HepG2 (cell line): ENCODE data around the gene DCPS. TPM values are rescaled to one million over a fixed set of nuclear protein-coding genes. Genes with fewer than 3 reads are reported as not detected.

Experiments
- ATAC-seq: fragments of 200-7000 bp; cut with Tn5 transposase; 3 replicates; pipeline ENCODE4 v1.9.1; 2020; ENCODE audit warnings: mild to moderate bottlenecking, moderate library complexity
- BruUV-seq: library from RNA; stranded (reverse); fragments of 400-500 nt; replicated peaks from 2 replicates; lab custom pipeline; 2021; lab: Mats Ljungman, UMichigan
- CTCF ChIA-PET: fragments of 300-600 bp; formaldehyde crosslinking; extraction: SDS; loops from one replicate; lab custom pipeline; 2021; ENCODE audit warnings: low total read pairs, inconsistent platforms, low intra/inter-chr PET ratio; lab: Yijun Ruan, JAX
- POLR2A ChIA-PET: fragments of 350-600 bp; sonication (Branson Sonifier 250); formaldehyde crosslinking; loops from one replicate; lab custom pipeline; 2020; ENCODE audit warnings: antibody characterized with exemption, inconsistent platforms; lab: Yijun Ruan, JAX
- DNase-seq: peaks from one replicate; pipeline ENCODE4 v3.0.0-alpha.2; 2015; ENCODE audit warnings: low spot score
- FAIRE-seq: peaks from 3 replicates; lab custom pipeline; 2011; peaks lifted over from hg19 to GRCh38; lab: Jason Lieb, UNC
- H2AFZ ChIP-seq: one replicate; pipeline ENCODE4 v1.6.1; 2011; ENCODE audit warnings: low read length, inconsistent platforms
- H3K27ac ChIP-seq: fragments of 300-600 bp; 3 replicates; pipeline ENCODE4 v1.8.0; 2011; ENCODE audit warnings: mixed run types, mild to moderate bottlenecking, mixed read lengths, low read length, inconsistent platforms; ENCODE audit not compliant: insufficient read depth; ENCODE audit errors: extremely low read length
- H3K27me3 ChIP-seq, 2 experiments: fragments of 200-600 bp in 1 of 2; 2 replicates in 1 of 2; 3 replicates in 1 of 2; pipeline versions ENCODE4 v1.6.0 to v1.8.0; 2011; ENCODE audit warnings: low read length in 2 of 2, mild to moderate bottlenecking in 2 of 2, moderate library complexity in 2 of 2, inconsistent platforms in 1 of 2; ENCODE audit not compliant: insufficient read depth in 2 of 2, control insufficient read depth in 1 of 2
- H3K36me3 ChIP-seq, 2 experiments: fragments of 200-600 bp in 1 of 2; replicated peaks in 1 of 2; 2 replicates in 1 of 2; 3 replicates in 1 of 2; pipeline versions ENCODE4 v1.5.1 to v1.8.0; 2011; ENCODE audit warnings: low read length in 2 of 2, inconsistent platforms in 1 of 2; ENCODE audit not compliant: insufficient read depth in 2 of 2, control insufficient read depth in 1 of 2
- H3K4me1 ChIP-seq: 2 replicates; pipeline ENCODE4 v1.5.1; 2012; ENCODE audit warnings: low read length, inconsistent platforms; ENCODE audit not compliant: insufficient read depth
- H3K4me2 ChIP-seq: 2 replicates; pipeline ENCODE4 v1.6.0; 2011; ENCODE audit warnings: low read depth, low read length, inconsistent platforms
- H3K4me3 ChIP-seq, 3 experiments: fragments of 200-600 bp in 1 of 3; sonication (generic), shearing (Covaris generic) in 1 of 3; replicated peaks in 1 of 3; 2 replicates each; pipeline ENCODE4 v1.5.1; 2011 to 2016; ENCODE audit warnings: low read length in 3 of 3, inconsistent platforms in 2 of 3, low read depth in 2 of 3, mild to moderate bottlenecking in 2 of 3, control low read depth in 1 of 3, mixed read lengths in 1 of 3; ENCODE audit not compliant: insufficient read depth in 1 of 3
- H3K79me2 ChIP-seq: one replicate; pipeline ENCODE4 v1.6.1; 2011; ENCODE audit warnings: low read length, inconsistent platforms; ENCODE audit not compliant: insufficient read depth
- H3K9ac ChIP-seq: 2 replicates; pipeline ENCODE4 v1.6.0; 2011; ENCODE audit warnings: mild to moderate bottlenecking, low read depth, low read length, inconsistent platforms; ENCODE audit not compliant: insufficient read depth
- H3K9me3 ChIP-seq: 2 replicates; pipeline ENCODE4 v1.5.1; 2012; ENCODE audit warnings: mild to moderate bottlenecking, low read length
- H4K20me1 ChIP-seq: 2 replicates; pipeline ENCODE4 v1.6.0; 2011; ENCODE audit warnings: inconsistent platforms, mild to moderate bottlenecking, low read length, moderate library complexity; ENCODE audit not compliant: insufficient read depth
- ARNT2 ChIP-seq: sonication (generic); formaldehyde crosslinking; IDR thresholded peaks from 2 replicates; pipeline ENCODE4 v1.8.0; 2022; ENCODE audit warnings: mild to moderate bottlenecking, low read depth, missing genetic modification reagents, moderate library complexity
- ATF1 ChIP-seq: IDR thresholded peaks from 2 replicates; pipeline ENCODE4 v1.6.1; 2016; ENCODE audit warnings: mild to moderate bottlenecking, control low read depth
- HOXA7 ChIP-seq: sonication (generic); formaldehyde crosslinking; IDR thresholded peaks from 2 replicates; pipeline ENCODE4 v1.8.1; 2022; ENCODE audit warnings: mild to moderate bottlenecking, missing genetic modification reagents, moderate library complexity
- XBP1 ChIP-seq: sonication (generic); formaldehyde crosslinking; IDR thresholded peaks from 2 replicates; pipeline ENCODE4 v1.5.0; 2020; ENCODE audit warnings: missing genetic modification reagents
- ZBTB3 ChIP-seq: sonication (generic); formaldehyde crosslinking; IDR thresholded peaks from 2 replicates; pipeline ENCODE4 v1.4.0; 2020; ENCODE audit warnings: low read depth, mild to moderate bottlenecking, moderate library complexity, missing genetic modification reagents, borderline replicate concordance
- ZKSCAN8 ChIP-seq: IDR thresholded peaks from 2 replicates; pipeline ENCODE4 v1.6.1; 2016; ENCODE audit warnings: borderline replicate concordance, missing genetic modification reagents, missing compliant biosample characterization
- ZNF672 ChIP-seq: sonication (generic); formaldehyde crosslinking; IDR thresholded peaks from 2 replicates; pipeline ENCODE4 v1.8.1; 2022; ENCODE audit warnings: missing genetic modification reagents
- ZNF747 ChIP-seq: sonication (generic); formaldehyde crosslinking; IDR thresholded peaks from 2 replicates; pipeline ENCODE4 v1.8.1; 2023; ENCODE audit warnings: missing genetic modification reagents, mild to moderate bottlenecking, borderline replicate concordance
- WGBS: methylation state at CpG from one replicate; pipeline ENCODE4 v1.1.6; 2017; ENCODE audit warnings: low lambda C conversion rate; 5-methylcytosine and 5-hydroxymethylcytosine counted together
- in situ Hi-C: cut with HindIII; loops from 2 replicates; pipeline ENCODE4 v1.10.0; 2017; ENCODE audit warnings: low pct_unique_long_range_greater_than_20kb; ENCODE audit not compliant: extremely low pct_ligation_motif_present
- intact Hi-C: fragments of 100-400 bp; cut with micrococcal nuclease; formaldehyde crosslinking; loops from one replicate; pipeline ENCODE4 v1.10.0; 2022; ENCODE audit not compliant: unreplicated experiment
- polyA plus RNA-seq, 8 experiments: library from polyadenylated mRNA; depleted of rRNA in 3 of 8; stranded (reverse) in 7 of 8; unstranded in 1 of 8; fragments of >200 nt; fragmentation: Illumina TruSeq in 4 of 8; extraction: Trizol in 4 of 8; gene quantifications; 2 replicates each; pipeline versions ENCODE4 v1.2.1 to v1.2.3, GENCODE V29; 2011 to 2016; ENCODE audit warnings: low read depth in 4 of 8, missing spikeins in 1 of 8, mixed read lengths in 1 of 8; ENCODE audit not compliant: insufficient read depth in 1 of 8
- total RNA-seq, 5 experiments: library from RNA; depleted of rRNA; stranded (reverse); fragments of >200 nt; fragmentation: Illumina TruSeq; extraction: Trizol; gene quantifications; 2 replicates each; pipeline ENCODE4 v1.2.3, GENCODE V29; 2016; ENCODE audit warnings: low read depth in 1 of 5
- TF ChIP-seq, protein P1 (sequence below): sonication (generic); formaldehyde crosslinking; IDR thresholded peaks from 2 replicates; pipeline ENCODE4 v1.4.0; 2020; ENCODE audit warnings: missing genetic modification reagents
- TF ChIP-seq, protein P2 (sequence below): sonication (generic); formaldehyde crosslinking; IDR thresholded peaks from 2 replicates; pipeline ENCODE4 v1.9.0; 2021; ENCODE audit warnings: missing genetic modification reagents, mild to moderate bottlenecking, borderline replicate concordance
- TF ChIP-seq, protein P3 (sequence below): sonication (generic); formaldehyde crosslinking; IDR thresholded peaks from 2 replicates; pipeline ENCODE4 v1.5.0; 2020; ENCODE audit warnings: mild to moderate bottlenecking, missing genetic modification reagents, borderline replicate concordance

DCPS gene
- total and polyA plus RNA-seq, 2 of the 13 experiments (the other 11 are each of a cell fraction or from before 2014, with no cell fraction given), result 21.9 to 22.5 TPM

DNA sequence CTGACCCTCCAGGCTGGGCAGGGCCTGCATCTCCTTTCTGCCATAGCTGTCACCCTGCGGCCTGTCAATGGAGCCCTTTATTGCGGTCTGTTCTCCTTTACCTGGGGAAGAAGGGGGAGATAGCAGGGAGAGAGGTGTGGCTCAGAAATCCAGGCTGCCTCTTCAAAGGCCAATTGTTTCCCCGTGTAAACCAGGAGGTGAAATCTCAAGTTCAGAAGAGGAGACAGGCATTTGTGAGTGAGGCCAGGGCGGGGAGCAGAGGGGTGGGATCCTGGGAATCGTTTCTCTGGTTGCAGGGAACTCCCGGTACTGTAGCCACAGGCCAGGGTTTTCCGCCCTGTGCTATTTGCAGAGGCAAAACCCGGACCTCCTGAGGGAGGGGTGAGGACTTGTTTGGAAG lies 9.1 kb downstream of the DCPS start:
- no peak overlapping the region for H2AFZ ChIP-seq
- CTCF ChIA-PET, result no interaction called here
- no TSS peak for BruUV-seq
- FAIRE-seq (no peak), ATAC-seq (no peak), DNase-seq (no peak)
- H3K4me1 ChIP-seq, result no peaks in the 10 kb centered on the region
- no peaks in the 10 kb centered on the region for H3K27me3 ChIP-seq
- TF ChIP-seq ZNF672 (CRISPR knock-in tag) (no peak), ZKSCAN8 (no peak), HOXA7 (CRISPR knock-in tag) (no peak), ATF1 (CRISPR knock-in tag) (no peak), XBP1 (CRISPR knock-in tag) (no peak), ZBTB3 (CRISPR knock-in tag) (no peak), ZNF747 (CRISPR knock-in tag) (no peak), ARNT2 (no peak)
- TF ChIP-seq, protein P1, sequence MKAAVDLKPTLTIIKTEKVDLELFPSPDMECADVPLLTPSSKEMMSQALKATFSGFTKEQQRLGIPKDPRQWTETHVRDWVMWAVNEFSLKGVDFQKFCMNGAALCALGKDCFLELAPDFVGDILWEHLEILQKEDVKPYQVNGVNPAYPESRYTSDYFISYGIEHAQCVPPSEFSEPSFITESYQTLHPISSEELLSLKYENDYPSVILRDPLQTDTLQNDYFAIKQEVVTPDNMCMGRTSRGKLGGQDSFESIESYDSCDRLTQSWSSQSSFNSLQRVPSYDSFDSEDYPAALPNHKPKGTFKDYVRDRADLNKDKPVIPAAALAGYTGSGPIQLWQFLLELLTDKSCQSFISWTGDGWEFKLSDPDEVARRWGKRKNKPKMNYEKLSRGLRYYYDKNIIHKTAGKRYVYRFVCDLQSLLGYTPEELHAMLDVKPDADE, result no peak
- TF ChIP-seq, protein P2, sequence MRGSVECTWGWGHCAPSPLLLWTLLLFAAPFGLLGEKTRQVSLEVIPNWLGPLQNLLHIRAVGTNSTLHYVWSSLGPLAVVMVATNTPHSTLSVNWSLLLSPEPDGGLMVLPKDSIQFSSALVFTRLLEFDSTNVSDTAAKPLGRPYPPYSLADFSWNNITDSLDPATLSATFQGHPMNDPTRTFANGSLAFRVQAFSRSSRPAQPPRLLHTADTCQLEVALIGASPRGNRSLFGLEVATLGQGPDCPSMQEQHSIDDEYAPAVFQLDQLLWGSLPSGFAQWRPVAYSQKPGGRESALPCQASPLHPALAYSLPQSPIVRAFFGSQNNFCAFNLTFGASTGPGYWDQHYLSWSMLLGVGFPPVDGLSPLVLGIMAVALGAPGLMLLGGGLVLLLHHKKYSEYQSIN (CRISPR knock-in tag), result no peak
- TF ChIP-seq, protein P3, sequence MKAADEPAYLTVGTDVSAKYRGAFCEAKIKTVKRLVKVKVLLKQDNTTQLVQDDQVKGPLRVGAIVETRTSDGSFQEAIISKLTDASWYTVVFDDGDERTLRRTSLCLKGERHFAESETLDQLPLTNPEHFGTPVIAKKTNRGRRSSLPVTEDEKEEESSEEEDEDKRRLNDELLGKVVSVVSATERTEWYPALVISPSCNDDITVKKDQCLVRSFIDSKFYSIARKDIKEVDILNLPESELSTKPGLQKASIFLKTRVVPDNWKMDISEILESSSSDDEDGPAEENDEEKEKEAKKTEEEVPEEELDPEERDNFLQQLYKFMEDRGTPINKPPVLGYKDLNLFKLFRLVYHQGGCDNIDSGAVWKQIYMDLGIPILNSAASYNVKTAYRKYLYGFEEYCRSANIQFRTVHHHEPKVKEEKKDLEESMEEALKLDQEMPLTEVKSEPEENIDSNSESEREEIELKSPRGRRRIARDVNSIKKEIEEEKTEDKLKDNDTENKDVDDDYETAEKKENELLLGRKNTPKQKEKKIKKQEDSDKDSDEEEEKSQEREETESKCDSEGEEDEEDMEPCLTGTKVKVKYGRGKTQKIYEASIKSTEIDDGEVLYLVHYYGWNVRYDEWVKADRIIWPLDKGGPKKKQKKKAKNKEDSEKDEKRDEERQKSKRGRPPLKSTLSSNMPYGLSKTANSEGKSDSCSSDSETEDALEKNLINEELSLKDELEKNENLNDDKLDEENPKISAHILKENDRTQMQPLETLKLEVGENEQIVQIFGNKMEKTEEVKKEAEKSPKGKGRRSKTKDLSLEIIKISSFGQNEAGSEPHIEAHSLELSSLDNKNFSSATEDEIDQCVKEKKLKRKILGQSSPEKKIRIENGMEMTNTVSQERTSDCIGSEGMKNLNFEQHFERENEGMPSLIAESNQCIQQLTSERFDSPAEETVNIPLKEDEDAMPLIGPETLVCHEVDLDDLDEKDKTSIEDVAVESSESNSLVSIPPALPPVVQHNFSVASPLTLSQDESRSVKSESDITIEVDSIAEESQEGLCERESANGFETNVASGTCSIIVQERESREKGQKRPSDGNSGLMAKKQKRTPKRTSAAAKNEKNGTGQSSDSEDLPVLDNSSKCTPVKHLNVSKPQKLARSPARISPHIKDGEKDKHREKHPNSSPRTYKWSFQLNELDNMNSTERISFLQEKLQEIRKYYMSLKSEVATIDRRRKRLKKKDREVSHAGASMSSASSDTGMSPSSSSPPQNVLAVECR (CRISPR knock-in tag), result no peak
- 84% methylated on average over 8 of the region's 8 CpGs for WGBS
- H3K36me3 ChIP-seq, result peaks cover 0 to 17% of the 10 kb centered on the region in 2 experiments; a peak in 3 of 5 replicates
- H3K4me3 ChIP-seq, result no peak overlapping the region
- H3K9me3 ChIP-seq, result no peaks in the 10 kb centered on the region
- H3K9ac ChIP-seq, result no peak overlapping the region
- POLR2A ChIA-PET, result no interaction called here
- in situ Hi-C loops, result no loop called here
- no peak overlapping the region for H3K4me2 ChIP-seq
- H4K20me1 ChIP-seq, result no peaks in the 10 kb centered on the region
- no peaks in the 10 kb centered on the region for H3K79me2 ChIP-seq
- no peak overlapping the region for H3K27ac ChIP-seq
- intact Hi-C loops, result no loop called here
